ENCODE results near the gene RAPGEF4. TPM values are rescaled to one million over a fixed set of nuclear protein-coding genes. Genes with fewer than 3 reads are reported as not detected.

RAPGEF4 gene
- total and polyA plus RNA-seq, 2 of the 8 experiments (the other 6 are each of a cell fraction or from before 2014, with no cell fraction given), result 1.2 to 2.6 TPM

GRCh38 chr2:172896661-172897081 is 161.0 kb downstream of the RAPGEF4 start:
- Histone ChIP-seq H3K27ac (ENCODE audit: low read depth, low read length) (no peak overlapping the region), H3K14ac (ENCODE audit: insufficient read length) (no peak overlapping the region), H2BK15ac (ENCODE audit: low read length) (no peak overlapping the region), H3K4me3 (ENCODE audit: extremely low read depth in 1 of 4, insufficient read depth in 2 of 4, low read depth in 3 of 4, low read length in 4 of 4) (no peak overlapping the region), H4K91ac (replicated peaks; ENCODE audit: insufficient read length, low read length) (no peak overlapping the region), H3K9me3 (ENCODE audit: insufficient read depth in 2 of 2, low read depth in 1 of 2, low read length in 1 of 2) (no peaks in the 10 kb centered on the region), H4K20me1 (replicated peaks in 1 of 2; ENCODE audit: control insufficient read depth in 1 of 2, insufficient read depth in 2 of 2, low read length in 2 of 2) (no peaks in the 10 kb centered on the region), H3K56ac (replicated peaks; ENCODE audit: insufficient read length, low read depth, low read length) (no peak overlapping the region), H3K23ac (ENCODE audit: insufficient read length) (no peak overlapping the region), H3K18ac (ENCODE audit: extremely low read depth, low read length) (no peak overlapping the region), H3K79me2 (ENCODE audit: control insufficient read depth in 1 of 2, insufficient read depth in 2 of 2, low read length in 2 of 2) (no peaks in the 10 kb centered on the region), H3K4me1 (replicated peaks in 1 of 4; ENCODE audit: control insufficient read depth in 3 of 4, insufficient read depth in 4 of 4, low read length in 3 of 4) (no peaks in the 10 kb centered on the region), H3K27me3 (replicated peaks in 1 of 4; ENCODE audit: control insufficient read depth in 3 of 4, extremely low read depth in 1 of 4, insufficient read depth in 3 of 4, low read length in 3 of 4) (no peaks in the 10 kb centered on the region), H3K9ac (replicated peaks in 1 of 4; ENCODE audit: extremely low read depth in 1 of 4, low read depth in 3 of 4, low read length in 3 of 4) (no peak overlapping the region), H3K4me2 (ENCODE audit: insufficient read depth in 1 of 2, low read depth in 2 of 2, low read length in 2 of 2) (no peak overlapping the region), H2AK5ac (ENCODE audit: low read depth, low read length) (no peak overlapping the region), H3K4ac (replicated peaks; ENCODE audit: insufficient read length, low read depth, low read length) (no peak overlapping the region), H4K5ac (ENCODE audit: insufficient read length, low read depth, low read length) (no peak overlapping the region), H2BK5ac (ENCODE audit: low read depth, low read length) (no peak overlapping the region), H4K8ac (ENCODE audit: extremely low read depth, insufficient read depth, low read length) (no peak overlapping the region), H3K36me3 (ENCODE audit: control insufficient read depth in 2 of 4, insufficient read depth in 4 of 4, low read length in 3 of 4) (no peaks in the 10 kb centered on the region), H2BK120ac (replicated peaks; ENCODE audit: low read depth, low read length) (no peak overlapping the region), H2BK12ac (ENCODE audit: low read depth, low read length) (no peak overlapping the region), H2AFZ (ENCODE audit: low read length) (no peak overlapping the region), H3K79me1 (ENCODE audit: low read depth, low read length) (no peaks in the 10 kb centered on the region), H3K23me2 (ENCODE audit: low read depth, low read length) (no peaks in the 10 kb centered on the region), H2BK20ac (ENCODE audit: low read length) (no peak overlapping the region)
- FAIRE-seq, result no peak
- WGBS, 2 experiments (ENCODE audit: extremely low coverage in 1 of 2, insufficient coverage in 1 of 2, insufficient read length in 1 of 2, insufficient replicate concordance in 2 of 2, low coverage in 1 of 2, low lambda C conversion rate in 2 of 2, missing lambda C conversion rate in 1 of 2), result 88% methylated on average over 4 of the region's 4 CpGs; no CpG with 5 or more reads in 1 of the 2 experiments
- DNase-seq (ENCODE audit: low read depth in 1 of 2, low spot score in 2 of 2), result no peak
- ChIA-PET POLR2A (ENCODE audit: partially characterized antibody) (no interaction called here), CTCF (ENCODE audit: partially characterized antibody) (interaction anchor here (0.6 to 3.2 kb wide), 5 partner anchors 31 to 237 kb away, joined by 3 to 10 read pairs (median 4); no protein-coding TSS in a partner anchor)
- no peak for TF ChIP-seq TBP (IDR thresholded peaks at IDR 0.05; ENCODE audit: low read depth, low read length)
- TF ChIP-seq NRF1 (IDR thresholded peaks at IDR 0.05; ENCODE audit: low read depth, low read length), result no peak
- TF ChIP-seq RBBP5 (IDR thresholded peaks at IDR 0.05; ENCODE audit: borderline replicate concordance, low read depth, low read length), result no peak
- TF ChIP-seq RFX5 (IDR thresholded peaks at IDR 0.05; ENCODE audit: borderline replicate concordance, low read depth, low read length), result no peak
- no peak for TF ChIP-seq MAFK (IDR thresholded peaks at IDR 0.05; ENCODE audit: low read depth, low read length)
- TF ChIP-seq EZH2 (IDR thresholded peaks at IDR 0.05; ENCODE audit: low read depth, low read length, severe bottlenecking), result no peak
- TF ChIP-seq NANOG (IDR thresholded peaks at IDR 0.05; ENCODE audit: insufficient read depth, low read depth, low read length, poor library complexity, severe bottlenecking), result no peak

All from H1 (cell line).